ENCODE results near the gene UNC13C. TPM values are rescaled to one million over a fixed set of nuclear protein-coding genes. Genes with fewer than 3 reads are reported as not detected.

Gene UNC13C
- total RNA-seq, 1 donor from 2014 or later: 0.18 TPM

DNA sequence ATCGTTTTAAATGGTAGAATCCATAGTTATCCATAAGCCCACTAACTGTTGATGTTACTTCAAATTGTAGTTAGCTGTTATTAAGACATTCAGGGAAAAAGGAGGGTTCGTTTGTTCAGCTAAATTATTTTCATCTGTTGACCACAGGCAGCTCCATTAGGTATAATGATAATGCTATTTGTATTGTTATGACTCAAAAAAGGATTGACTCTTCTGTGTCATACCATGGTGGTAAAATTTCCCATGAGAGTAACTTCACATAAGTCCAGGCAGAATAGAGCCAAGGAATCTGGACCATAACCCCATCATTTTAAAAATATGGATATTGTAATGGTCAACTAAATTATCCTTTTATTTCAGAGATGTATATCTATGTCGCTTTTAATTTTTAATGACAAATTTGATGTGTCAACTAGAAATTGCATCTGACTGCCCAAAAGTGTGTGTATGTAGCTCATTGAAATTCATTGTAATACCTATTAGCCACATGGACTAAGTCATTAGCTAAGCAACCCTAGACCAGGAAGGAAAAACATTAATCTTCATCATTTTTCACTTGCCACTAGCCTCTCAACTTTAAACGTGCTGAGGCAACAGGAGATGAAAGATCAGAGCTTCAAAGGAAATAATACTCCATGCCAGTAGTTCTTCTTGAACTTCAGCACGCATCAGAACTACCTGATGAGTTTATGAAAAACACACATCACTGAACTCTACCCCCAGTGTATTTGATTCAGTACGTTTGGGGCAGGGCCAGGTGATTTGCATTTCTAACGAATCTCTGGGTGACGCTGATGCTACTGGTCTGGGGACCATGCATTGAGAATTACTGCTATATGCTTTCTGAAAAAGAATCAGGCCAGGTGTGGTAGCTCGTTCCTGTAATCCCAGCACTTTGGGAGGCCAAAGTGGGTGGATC is 537.7 kb downstream of the UNC13C start:
- Histone ChIP-seq H2AFZ (ENCODE audit: low read depth, low read length) (no peak overlapping the region), H3K9me3 (ENCODE audit: insufficient read depth, low read depth, low read length) (no peaks in the 10 kb centered on the region), H4K20me1 (ENCODE audit: insufficient read depth, low read length) (no peaks in the 10 kb centered on the region), H3K4me3 (ENCODE audit: insufficient read depth, low read depth, low read length) (no peak overlapping the region), H3K4me2 (ENCODE audit: low read length) (no peak overlapping the region), H3K27ac (ENCODE audit: low read depth, low read length) (no peak overlapping the region), H3K79me2 (ENCODE audit: insufficient read depth, low read length) (no peaks in the 10 kb centered on the region), H3K4me1 (ENCODE audit: insufficient read depth, low read length) (no peaks in the 10 kb centered on the region), H3K27me3 (ENCODE audit: insufficient read depth, low read length) (no peaks in the 10 kb centered on the region), H3K9ac (ENCODE audit: low read length) (no peak overlapping the region), H3K36me3 (ENCODE audit: insufficient read depth, low read length) (no peaks in the 10 kb centered on the region)
- no peak for DNase-seq (ENCODE audit: low read depth)
- no peak overlapping the region for H3K27ac Mint-ChIP-seq (ENCODE audit: unreplicated experiment)
- no peaks in the 10 kb centered on the region for H3K9me3 Mint-ChIP-seq (ENCODE audit: unreplicated experiment)
- H3K36me3 Mint-ChIP-seq (ENCODE audit: low read depth, unreplicated experiment): no peaks in the 10 kb centered on the region
- H3K27me3 Mint-ChIP-seq (ENCODE audit: low read depth, unreplicated experiment): no peaks in the 10 kb centered on the region
- FAIRE-seq: no peak
- H3K4me3 Mint-ChIP-seq (ENCODE audit: unreplicated experiment): no peak overlapping the region
- TF ChIP-seq, protein P1, sequence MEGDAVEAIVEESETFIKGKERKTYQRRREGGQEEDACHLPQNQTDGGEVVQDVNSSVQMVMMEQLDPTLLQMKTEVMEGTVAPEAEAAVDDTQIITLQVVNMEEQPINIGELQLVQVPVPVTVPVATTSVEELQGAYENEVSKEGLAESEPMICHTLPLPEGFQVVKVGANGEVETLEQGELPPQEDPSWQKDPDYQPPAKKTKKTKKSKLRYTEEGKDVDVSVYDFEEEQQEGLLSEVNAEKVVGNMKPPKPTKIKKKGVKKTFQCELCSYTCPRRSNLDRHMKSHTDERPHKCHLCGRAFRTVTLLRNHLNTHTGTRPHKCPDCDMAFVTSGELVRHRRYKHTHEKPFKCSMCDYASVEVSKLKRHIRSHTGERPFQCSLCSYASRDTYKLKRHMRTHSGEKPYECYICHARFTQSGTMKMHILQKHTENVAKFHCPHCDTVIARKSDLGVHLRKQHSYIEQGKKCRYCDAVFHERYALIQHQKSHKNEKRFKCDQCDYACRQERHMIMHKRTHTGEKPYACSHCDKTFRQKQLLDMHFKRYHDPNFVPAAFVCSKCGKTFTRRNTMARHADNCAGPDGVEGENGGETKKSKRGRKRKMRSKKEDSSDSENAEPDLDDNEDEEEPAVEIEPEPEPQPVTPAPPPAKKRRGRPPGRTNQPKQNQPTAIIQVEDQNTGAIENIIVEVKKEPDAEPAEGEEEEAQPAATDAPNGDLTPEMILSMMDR (IDR thresholded peaks at IDR 0.05; ENCODE audit: insufficient read depth, low read depth, low read length): no peak
- no peak for TF ChIP-seq EZH2 (IDR thresholded peaks at IDR 0.05; ENCODE audit: insufficient read depth, low read length)
- H3K4me1 Mint-ChIP-seq (ENCODE audit: low read depth, unreplicated experiment): no peaks in the 10 kb centered on the region

DNA sequence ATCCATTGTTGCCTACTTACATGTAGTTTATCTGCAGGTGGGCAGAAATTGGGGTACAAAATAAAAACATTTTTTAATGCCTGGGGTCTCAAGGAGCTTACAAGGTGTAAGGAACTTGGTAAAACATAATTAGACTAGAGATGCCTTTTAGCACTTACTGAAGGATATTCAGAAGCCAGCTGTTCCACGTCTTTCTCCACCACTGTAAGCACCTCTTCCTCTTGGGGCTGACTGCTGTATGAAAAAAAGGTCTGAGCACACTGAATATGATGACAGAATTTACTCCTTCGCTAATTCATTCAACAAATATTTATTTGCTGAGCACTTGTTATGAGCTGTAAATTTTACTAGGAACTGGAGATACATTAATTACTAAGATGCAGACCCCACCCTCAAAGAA is 539.1 kb downstream of the UNC13C start:
- H3K4me3 Mint-ChIP-seq (ENCODE audit: unreplicated experiment): no peak overlapping the region
- H3K27me3 Mint-ChIP-seq (ENCODE audit: low read depth, unreplicated experiment): no peaks in the 10 kb centered on the region
- Histone ChIP-seq H4K20me1 (ENCODE audit: insufficient read depth, low read length) (no peaks in the 10 kb centered on the region), H3K4me3 (ENCODE audit: insufficient read depth, low read depth, low read length) (no peak overlapping the region), H2AFZ (ENCODE audit: low read depth, low read length) (no peak overlapping the region), H3K79me2 (ENCODE audit: insufficient read depth, low read length) (no peaks in the 10 kb centered on the region), H3K4me1 (ENCODE audit: insufficient read depth, low read length) (no peaks in the 10 kb centered on the region), H3K9ac (ENCODE audit: low read length) (no peak overlapping the region), H3K4me2 (ENCODE audit: low read length) (no peak overlapping the region), H3K27me3 (ENCODE audit: insufficient read depth, low read length) (no peaks in the 10 kb centered on the region), H3K36me3 (ENCODE audit: insufficient read depth, low read length) (no peaks in the 10 kb centered on the region), H3K9me3 (ENCODE audit: insufficient read depth, low read depth, low read length) (no peaks in the 10 kb centered on the region), H3K27ac (ENCODE audit: low read depth, low read length) (no peak overlapping the region)
- no peaks in the 10 kb centered on the region for H3K36me3 Mint-ChIP-seq (ENCODE audit: low read depth, unreplicated experiment)
- no peak overlapping the region for H3K27ac Mint-ChIP-seq (ENCODE audit: unreplicated experiment)
- no peaks in the 10 kb centered on the region for H3K4me1 Mint-ChIP-seq (ENCODE audit: low read depth, unreplicated experiment)
- H3K9me3 Mint-ChIP-seq (ENCODE audit: unreplicated experiment): no peaks in the 10 kb centered on the region
- no peak for FAIRE-seq
- TF ChIP-seq, protein P1 (IDR thresholded peaks at IDR 0.05; ENCODE audit: insufficient read depth, low read depth, low read length): no peak
- TF ChIP-seq EZH2 (IDR thresholded peaks at IDR 0.05; ENCODE audit: insufficient read depth, low read length): no peak
- no peak for DNase-seq (ENCODE audit: low read depth)

Data from astrocyte (in vitro differentiated cells and primary cell).